GM06990 (cell line): ENCODE results near the gene RETREG1.

ENCODE experiments used
- DNase-seq: peaks from one replicate; pipeline ENCODE4 v3.0.0-alpha.2; 2011; ENCODE audit not compliant: insufficient read length; ENCODE audit errors: extremely low read depth
- H3K27me3 ChIP-seq: replicated peaks from 2 replicates; pipeline ENCODE4 v1.6.0; 2011; ENCODE audit warnings: low read length; ENCODE audit not compliant: control insufficient read depth, insufficient read depth
- H3K36me3 ChIP-seq: 2 replicates; pipeline ENCODE4 v1.5.1; 2011; ENCODE audit warnings: low read length; ENCODE audit not compliant: control insufficient read depth, insufficient read depth
- H3K4me3 ChIP-seq: replicated peaks from 2 replicates; pipeline ENCODE4 v1.5.1; 2011; ENCODE audit warnings: low read depth, mild to moderate bottlenecking, control low read depth, low read length
- CTCF ChIP-seq: IDR thresholded peaks from 2 replicates; pipeline ENCODE4 v1.5.1; 2011; ENCODE audit warnings: low read length, control low read depth, mild to moderate bottlenecking, inconsistent platforms; ENCODE audit not compliant: insufficient read depth, poor library complexity, severe bottlenecking

RETREG1 gene

GRCh38 chr5:16552666-16553343, 64.0 kb downstream of the RETREG1 start:
- Histone ChIP-seq H3K36me3 (no peaks in the 10 kb centered on the region), H3K27me3 (no peaks in the 10 kb centered on the region), H3K4me3 (no peak overlapping the region)
- TF ChIP-seq CTCF: peak; percentile 89
- no peak for DNase-seq

- no peak for DNase-seq
- no peaks in the 10 kb centered on the region for H3K27me3 ChIP-seq
- no peaks in the 10 kb centered on the region for H3K36me3 ChIP-seq
- H3K4me3 ChIP-seq: no peak overlapping the region
- TF ChIP-seq CTCF: no peak
Observed at GRCh38 chr5:16551628-16552027, 65.2 kb downstream of the RETREG1 start.

- H3K36me3 ChIP-seq: no peaks in the 10 kb centered on the region
- H3K27me3 ChIP-seq: no peaks in the 10 kb centered on the region
- TF ChIP-seq CTCF: peak; percentile 86
- no peak overlapping the region for H3K4me3 ChIP-seq
- DNase-seq: no peak
Observed at GRCh38 chr5:16550316-16550952, 66.4 kb downstream of the RETREG1 start.

GRCh38 chr5:16549491-16550206, 67.1 kb downstream of the RETREG1 start:
- DNase-seq: no peak
- Histone ChIP-seq H3K27me3 (no peaks in the 10 kb centered on the region), H3K4me3 (no peak overlapping the region; the same call in 1 of the 2 replicates), H3K36me3 (no peaks in the 10 kb centered on the region)
- TF ChIP-seq CTCF: no peak

GRCh38 chr5:16548812-16549211, 68.0 kb downstream of the RETREG1 start:
- Histone ChIP-seq H3K36me3 (no peaks in the 10 kb centered on the region), H3K27me3 (no peaks in the 10 kb centered on the region), H3K4me3 (no peak overlapping the region)
- no peak for TF ChIP-seq CTCF
- no peak for DNase-seq
